LNCAP (cell line): ENCODE data around the gene SLC50A1.

Experiments
- CTCF ChIP-seq: fragments of 450-650 bp; IDR thresholded peaks from 2 replicates; pipeline ENCODE4 v1.5.1; 2017; ENCODE audit warnings: mild to moderate bottlenecking

The SLC50A1 gene

GRCh38 chr1:155172732-155173477 is 37.3 kb downstream of the SLC50A1 start, which contains the start of gene KRTCAP2:
TSS of gene KRTCAP2 (minus strand) at chr1:155173304. CDS start at chr1:155173224, 80 bp downstream.
- TF ChIP-seq CTCF: peak; percentile 99

GRCh38 chr1:155173478-155174323 is 38.0 kb downstream of the SLC50A1 start, which contains the start of gene TRIM46:
TSS of gene TRIM46 (plus strand) at chr1:155173849. CDS start at chr1:155173967, 118 bp downstream.
- TF ChIP-seq CTCF: 0 out of 2 replicates have a peak, but pooled peaks have one; percentile 31

GRCh38 chr1:155174324-155175280 is 39.0 kb downstream of the SLC50A1 start:
- no peak for TF ChIP-seq CTCF

- no peak for TF ChIP-seq CTCF
These were observed 39.8 kb downstream of the SLC50A1 start for GRCh38 chr1:155175281-155175926.

GRCh38 chr1:155175927-155176371 is 40.3 kb downstream of the SLC50A1 start:
- no peak for TF ChIP-seq CTCF

- TF ChIP-seq CTCF: peak; percentile 98
These were observed 41.0 kb downstream of the SLC50A1 start for GRCh38 chr1:155176544-155177071.
